OCI-LY3 (cell line): ENCODE measurements around the gene TIPIN.
"Not testable (repeated sequence)": the region's sequence is repeated elsewhere in the genome, so short reads cannot be mapped to it uniquely, and the experiment has no call there.

Experiments
- H2AFZ ChIP-seq: fragments of 200-600, 300-600 bp; shearing (Covaris generic); 2 replicates; pipeline ENCODE4 v1.6.0; 2014; ENCODE audit warnings: antibody characterized with exemption, low read depth, low read length
- H3K27ac ChIP-seq: fragments of 200-600, 300-600 bp; sonication (generic); 2 replicates; pipeline ENCODE4 v1.5.1; 2014; ENCODE audit warnings: mild to moderate bottlenecking, low read length, moderate library complexity, mixed read lengths
- H3K27me3 ChIP-seq: fragments of 200-600, 300-600 bp; sonication (generic); 2 replicates; pipeline ENCODE4 v1.6.1; 2014; ENCODE audit warnings: low read depth, low read length, mixed read lengths
- H3K36me3 ChIP-seq: fragments of 200-600, 300-600 bp; sonication (generic); replicated peaks from 2 replicates; pipeline ENCODE3; 2014; ENCODE audit warnings: low read depth, low read length, mixed read lengths
- H3K4me1 ChIP-seq: fragments of 300-600, 200-600 bp; sonication (generic); 2 replicates; pipeline ENCODE4 v1.6.1; 2014; ENCODE audit warnings: low read length, mixed read lengths
- H3K4me2 ChIP-seq: fragments of 200-600, 300-600 bp; sonication (generic); 2 replicates; pipeline ENCODE4 v1.6.1; 2014; ENCODE audit warnings: low read length, mixed read lengths
- H3K4me3 ChIP-seq: fragments of 300-600, 200-600 bp; sonication (generic); 2 replicates; pipeline ENCODE4 v1.5.1; 2014; ENCODE audit warnings: antibody characterized with exemption, mild to moderate bottlenecking, low read length, moderate library complexity
- H3K79me2 ChIP-seq: fragments of 300-600, 200-600 bp; shearing (Covaris generic); 2 replicates; pipeline ENCODE4 v1.6.1; 2014; ENCODE audit warnings: mild to moderate bottlenecking, low read length, mixed read lengths
- H3K9ac ChIP-seq: fragments of 300-600, 200-600 bp; shearing (Covaris generic); 2 replicates; pipeline ENCODE4 v1.6.0; 2014; ENCODE audit warnings: mild to moderate bottlenecking, low read length, moderate library complexity
- H3K9me3 ChIP-seq: fragments of 200-600, 300-600 bp; shearing (Covaris generic); 2 replicates; pipeline ENCODE4 v1.6.1; 2014; ENCODE audit warnings: low read length, mixed read lengths; ENCODE audit not compliant: insufficient read depth
- H4K20me1 ChIP-seq: fragments of 200-600, 300-600 bp; sonication (generic); 2 replicates; pipeline ENCODE4 v1.6.1; 2016; ENCODE audit warnings: low read length, mixed read lengths; ENCODE audit not compliant: insufficient read depth
- EZH2phosphoT487 ChIP-seq: fragments of 200-600 bp; shearing (Covaris generic); IDR thresholded peaks from 2 replicates; pipeline ENCODE4 v1.6.1; 2018; ENCODE audit warnings: antibody characterized with exemption, mixed run types, low read depth
- TF ChIP-seq, protein P1 (sequence below): fragments of 200-600, 300-600 bp; sonication (generic); IDR thresholded peaks from 2 replicates; pipeline ENCODE4 v1.5.1; 2014; ENCODE audit warnings: antibody characterized with exemption, low read length, low read depth

Gene TIPIN

DNA sequence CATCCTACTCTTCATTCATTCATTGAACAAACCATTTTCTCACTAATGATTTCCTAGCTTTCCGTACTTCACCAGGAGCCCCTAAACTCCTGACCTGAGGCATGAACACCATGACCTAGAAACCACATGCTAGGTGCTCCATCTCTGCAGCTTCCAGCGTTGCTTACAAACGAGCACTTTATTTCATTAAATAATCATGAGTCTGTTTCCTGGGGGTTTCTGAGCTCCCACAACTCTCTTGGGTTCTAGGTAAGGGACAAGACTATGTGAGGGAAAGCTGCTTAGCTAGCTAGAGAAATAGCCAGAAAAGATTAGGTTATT, 31.5 kb upstream of the TIPIN start:
- Histone ChIP-seq H4K20me1 (peaks cover 54% of the 10 kb centered on the region), H3K4me1 (peaks cover 36% of the 10 kb centered on the region), H3K4me2 (peak overlapping the region; percentile 87), H3K9ac (peak overlapping the region; percentile 83), H3K27ac (0 out of 2 replicates have a peak overlapping the region, but pooled peaks have one; percentile 50), H3K79me2 (peaks cover 70% of the 10 kb centered on the region), H3K4me3 (peak overlapping the region; percentile 90), H3K27me3 (no peaks in the 10 kb centered on the region), H3K9me3 (no peaks in the 10 kb centered on the region), H3K36me3 (peaks cover 28% of the 10 kb centered on the region), H2AFZ (no peak overlapping the region)
- TF ChIP-seq, protein P1, sequence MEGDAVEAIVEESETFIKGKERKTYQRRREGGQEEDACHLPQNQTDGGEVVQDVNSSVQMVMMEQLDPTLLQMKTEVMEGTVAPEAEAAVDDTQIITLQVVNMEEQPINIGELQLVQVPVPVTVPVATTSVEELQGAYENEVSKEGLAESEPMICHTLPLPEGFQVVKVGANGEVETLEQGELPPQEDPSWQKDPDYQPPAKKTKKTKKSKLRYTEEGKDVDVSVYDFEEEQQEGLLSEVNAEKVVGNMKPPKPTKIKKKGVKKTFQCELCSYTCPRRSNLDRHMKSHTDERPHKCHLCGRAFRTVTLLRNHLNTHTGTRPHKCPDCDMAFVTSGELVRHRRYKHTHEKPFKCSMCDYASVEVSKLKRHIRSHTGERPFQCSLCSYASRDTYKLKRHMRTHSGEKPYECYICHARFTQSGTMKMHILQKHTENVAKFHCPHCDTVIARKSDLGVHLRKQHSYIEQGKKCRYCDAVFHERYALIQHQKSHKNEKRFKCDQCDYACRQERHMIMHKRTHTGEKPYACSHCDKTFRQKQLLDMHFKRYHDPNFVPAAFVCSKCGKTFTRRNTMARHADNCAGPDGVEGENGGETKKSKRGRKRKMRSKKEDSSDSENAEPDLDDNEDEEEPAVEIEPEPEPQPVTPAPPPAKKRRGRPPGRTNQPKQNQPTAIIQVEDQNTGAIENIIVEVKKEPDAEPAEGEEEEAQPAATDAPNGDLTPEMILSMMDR = no peak
- no peak for TF ChIP-seq EZH2phosphoT487

GRCh38 chr15:66387163-66388042, 30.9 kb upstream of the TIPIN start:
- Histone ChIP-seq H3K4me3 (peak overlapping the region; percentile 90), H4K20me1 (peaks cover 49% of the 10 kb centered on the region), H3K9me3 (no peaks in the 10 kb centered on the region), H3K9ac (peak overlapping the region; percentile 83), H2AFZ (no peak overlapping the region), H3K4me2 (peak overlapping the region; percentile 87), H3K4me1 (peaks cover 36% of the 10 kb centered on the region), H3K79me2 (peaks cover 64% of the 10 kb centered on the region), H3K36me3 (peaks cover 28% of the 10 kb centered on the region), H3K27ac (peak overlapping the region; percentile 50), H3K27me3 (no peaks in the 10 kb centered on the region)
- TF ChIP-seq, protein P1 = peak; percentile 45
- no peak for TF ChIP-seq EZH2phosphoT487

- H3K4me3 ChIP-seq = peak within 1 kb of the TSS; percentile 90
- H3K27me3 ChIP-seq = no peaks in the 10 kb centered on the region
- peak within 1 kb of the TSS; percentile 57 for H3K27ac ChIP-seq
- H3K9me3 ChIP-seq = no peaks in the 10 kb centered on the region
- peaks cover 36% of the 10 kb centered on the region for H3K4me1 ChIP-seq
- peaks cover 55% of the 10 kb centered on the region for H3K79me2 ChIP-seq
- TF ChIP-seq, protein P1 = peak; percentile 81
- no peak for TF ChIP-seq EZH2phosphoT487
- peaks cover 22% of the 10 kb centered on the region for H3K36me3 ChIP-seq
- H2AFZ ChIP-seq = peak within 1 kb of the TSS; percentile 91
- H4K20me1 ChIP-seq = peaks cover 40% of the 10 kb centered on the region
- peak within 1 kb of the TSS; percentile 87 for H3K4me2 ChIP-seq
- H3K9ac ChIP-seq = peak within 1 kb of the TSS; percentile 83
These were observed 30.0 kb upstream of the TIPIN start, which contains the start of gene MAP2K1 for GRCh38 chr15:66386204-66387123. Gene MAP2K1 (plus strand): TSS chr15:66386912. CDS start chr15:66387348, 436 bp downstream.

GRCh38 chr15:66381376-66381775, 24.9 kb upstream of the TIPIN start:
- H4K20me1 ChIP-seq, H3K27me3 ChIP-seq, H2AFZ ChIP-seq, H3K4me2 ChIP-seq, H3K36me3 ChIP-seq, H3K9ac ChIP-seq, H3K9me3 ChIP-seq, H3K4me3 ChIP-seq, H3K27ac ChIP-seq, H3K4me1 ChIP-seq: not testable (repeated sequence)
- H3K79me2 ChIP-seq = peaks cover 10% of the 10 kb centered on the region
